ENCODE measurements around the gene TSPAN9. TPM values are rescaled to one million over a fixed set of nuclear protein-coding genes. Genes with fewer than 3 reads are reported as not detected.

TSPAN9 gene
- total and polyA plus RNA-seq, 9 of the 15 experiments (the other 6 are each of a cell fraction or from before 2014, with no cell fraction given) = 0.23 to 2.1 (median 0.60) TPM; not detected in 2

DNA sequence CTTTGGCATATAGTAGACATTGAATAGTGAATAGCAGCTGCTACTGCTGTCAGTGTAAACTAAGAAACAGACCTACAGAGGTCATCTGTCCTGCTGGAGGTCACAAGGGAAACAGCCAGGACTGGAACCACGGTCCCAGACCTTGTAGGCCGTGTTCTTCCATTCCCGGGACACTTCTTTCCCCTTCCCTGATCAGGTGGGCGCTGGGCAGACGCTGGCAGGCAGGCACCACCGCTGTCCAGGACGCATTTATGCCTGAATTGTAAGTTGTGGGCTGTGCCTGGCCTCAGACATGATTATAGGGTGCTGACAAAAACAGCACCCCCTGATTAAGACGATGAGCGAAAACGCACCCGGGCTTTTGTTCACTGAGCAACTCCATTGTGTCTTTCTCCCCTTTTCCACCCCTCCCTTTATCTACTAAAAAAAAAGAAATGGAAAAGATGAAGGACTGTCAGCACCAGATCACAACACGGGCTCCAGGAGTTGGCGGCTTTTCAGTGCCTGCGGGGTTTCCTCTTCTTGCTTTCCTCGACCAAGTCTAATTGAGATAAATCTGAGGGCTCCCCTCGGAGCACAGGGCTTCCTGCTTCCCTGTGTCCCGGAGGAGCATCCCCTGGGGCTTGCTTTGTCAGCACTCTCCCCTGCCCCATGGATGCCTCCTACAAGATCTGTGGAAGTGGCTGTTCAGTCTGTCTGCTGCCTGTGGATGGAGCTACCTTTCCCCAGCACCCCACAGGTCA lies 80.6 kb downstream of the TSPAN9 start:
- 0% methylated on average over 14 of the region's 17 CpGs for WGBS (ENCODE audit: insufficient coverage, low coverage, missing lambda C conversion rate)
- FAIRE-seq = no peak
- no peak overlapping the region for H2AFZ ChIP-seq (ENCODE audit: low read depth, low read length)
- DNase-seq (ENCODE audit: extremely low read depth in 1 of 4, low spot score in 3 of 4) = no peak
- no peak overlapping the region for H3K4me2 ChIP-seq (ENCODE audit: insufficient read depth, low read length)
- H3K27me3 ChIP-seq (ENCODE audit: control insufficient read depth in 2 of 2, insufficient read depth in 2 of 2, low read length in 2 of 2) = peaks cover 0 to 15% of the 10 kb centered on the region in 2 experiments; a peak in 2 of 5 replicates
- TF ChIP-seq HMGN3 (IDR thresholded peaks at IDR 0.05; ENCODE audit: borderline replicate concordance, extremely low read depth, insufficient read length, low read depth, low read length) (no peak), ZEB2 (IDR thresholded peaks at IDR 0.05) (no peak), PHB (CRISPR knock-in tag; IDR thresholded peaks at IDR 0.05) (no peak), ETV5 (CRISPR knock-in tag; IDR thresholded peaks at IDR 0.05; ENCODE audit: low read depth) (no peak)
- BruUV-seq (replicated peaks) = no TSS peak
- no peak for ATAC-seq
- CTCF ChIA-PET (ENCODE audit: low intra/inter-chr PET ratio) = interaction anchor here (0.6 kb wide), 1 partner anchor 76 kb away, joined by 4 read pairs; no protein-coding TSS in a partner anchor
- H3K36me3 ChIP-seq (ENCODE audit: control insufficient read depth, insufficient read depth, low read length) = no peaks in the 10 kb centered on the region
- H4K20me1 ChIP-seq (replicated peaks; ENCODE audit: control insufficient read depth, insufficient read depth, low read length) = no peaks in the 10 kb centered on the region; the same call in 1 of the 2 replicates
- no peak overlapping the region for H3K27ac ChIP-seq (ENCODE audit: extremely low read depth, low read depth, low read length)
- POLR2A ChIA-PET = no interaction called here
- H3K4me3 ChIP-seq = no peak overlapping the region
- in situ Hi-C loops (cut with MboI) = no loop called here
- H3K9me3 ChIP-seq (replicated peaks; ENCODE audit: control insufficient read depth, insufficient read depth, low read depth, low read length) = no peaks in the 10 kb centered on the region
- no peaks in the 10 kb centered on the region for H3K4me1 ChIP-seq (replicated peaks in 1 of 2; ENCODE audit: control insufficient read depth in 2 of 2, insufficient read depth in 2 of 2, low read length in 2 of 2)
- no peaks in the 10 kb centered on the region for H3K79me2 ChIP-seq (ENCODE audit: control insufficient read depth, insufficient read depth, low read length)
- no peak overlapping the region for H3K9ac ChIP-seq (ENCODE audit: insufficient read depth in 1 of 2, low read depth in 2 of 2, low read length in 2 of 2)
- H3K9me1 ChIP-seq (ENCODE audit: control insufficient read depth, insufficient read depth, low read length) = no peaks in the 10 kb centered on the region
- intact Hi-C loops (cut with micrococcal nuclease) = no loop called here

DNA sequence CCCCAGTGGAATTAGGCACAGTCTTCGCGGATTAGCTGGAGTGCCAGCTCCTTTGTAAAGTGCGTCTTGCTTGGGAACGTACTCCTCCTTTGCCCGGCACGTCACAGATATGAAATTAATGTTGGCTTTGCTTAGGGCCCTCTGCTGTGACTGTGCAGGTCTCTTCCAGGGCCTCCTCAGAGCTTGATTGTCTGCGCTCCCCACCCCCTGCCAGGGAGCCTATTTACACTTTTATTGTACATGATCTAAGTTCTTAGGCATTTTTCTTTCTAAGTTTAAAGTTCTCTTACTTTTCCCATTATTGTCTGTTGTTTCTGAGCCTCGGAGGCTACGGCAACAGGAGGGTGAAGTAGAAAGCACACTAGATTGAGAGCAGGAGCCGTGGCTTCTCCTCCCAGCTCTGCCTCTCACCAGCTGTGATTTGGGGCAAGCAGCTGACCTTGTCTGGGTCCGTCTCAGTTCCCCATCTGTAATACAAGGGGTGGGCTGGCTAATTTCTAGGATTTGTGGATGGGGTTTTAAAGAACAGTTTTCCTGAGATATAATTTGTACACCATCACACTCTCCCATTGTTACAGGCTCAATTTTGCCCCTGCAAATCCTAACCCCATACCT lies 81.8 kb downstream of the TSPAN9 start:
- no peak overlapping the region for H3K4me2 ChIP-seq (ENCODE audit: insufficient read depth, low read length)
- no peaks in the 10 kb centered on the region for H3K9me1 ChIP-seq (ENCODE audit: control insufficient read depth, insufficient read depth, low read length)
- H3K36me3 ChIP-seq (ENCODE audit: control insufficient read depth, insufficient read depth, low read length) = no peaks in the 10 kb centered on the region
- FAIRE-seq = no peak
- no peaks in the 10 kb centered on the region for H4K20me1 ChIP-seq (replicated peaks; ENCODE audit: control insufficient read depth, insufficient read depth, low read length)
- TF ChIP-seq SNIP1 (IDR thresholded peaks at IDR 0.05; ENCODE audit: low read depth) (no peak), BDP1 (IDR thresholded peaks at IDR 0.05; ENCODE audit: insufficient read depth, insufficient read length) (no peak), ZFP1 (CRISPR knock-in tag; IDR thresholded peaks at IDR 0.05) (no peak), KDM4B (IDR thresholded peaks at IDR 0.05; ENCODE audit: borderline replicate concordance in 2 of 2, low read depth in 1 of 2) (no peak), MAZ (CRISPR knock-in tag; conservative IDR thresholded peaks at IDR 0.05 in 1 of 2, IDR thresholded peaks at IDR 0.05 in 1 of 2) (no peak), ZBTB1 (CRISPR knock-in tag; IDR thresholded peaks at IDR 0.05; ENCODE audit: borderline replicate concordance, low read depth) (no peak), MBD2 (IDR thresholded peaks at IDR 0.05; ENCODE audit: borderline replicate concordance, low read depth) (no peak), ZC3H8 (IDR thresholded peaks at IDR 0.05) (no peak)
- TF ChIP-seq, protein P1, sequence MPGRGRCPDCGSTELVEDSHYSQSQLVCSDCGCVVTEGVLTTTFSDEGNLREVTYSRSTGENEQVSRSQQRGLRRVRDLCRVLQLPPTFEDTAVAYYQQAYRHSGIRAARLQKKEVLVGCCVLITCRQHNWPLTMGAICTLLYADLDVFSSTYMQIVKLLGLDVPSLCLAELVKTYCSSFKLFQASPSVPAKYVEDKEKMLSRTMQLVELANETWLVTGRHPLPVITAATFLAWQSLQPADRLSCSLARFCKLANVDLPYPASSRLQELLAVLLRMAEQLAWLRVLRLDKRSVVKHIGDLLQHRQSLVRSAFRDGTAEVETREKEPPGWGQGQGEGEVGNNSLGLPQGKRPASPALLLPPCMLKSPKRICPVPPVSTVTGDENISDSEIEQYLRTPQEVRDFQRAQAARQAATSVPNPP (IDR thresholded peaks at IDR 0.05; ENCODE audit: borderline replicate concordance, insufficient read depth, insufficient read length) = no peak
- POLR2A ChIA-PET = no interaction called here
- no peaks in the 10 kb centered on the region for H3K4me1 ChIP-seq (replicated peaks in 1 of 2; ENCODE audit: control insufficient read depth in 2 of 2, insufficient read depth in 2 of 2, low read length in 2 of 2)
- H3K4me3 ChIP-seq = no peak overlapping the region
- no peak for ATAC-seq
- H2AFZ ChIP-seq (ENCODE audit: low read depth, low read length) = no peak overlapping the region
- in situ Hi-C loops (cut with MboI) = no loop called here
- BruUV-seq (replicated peaks) = no TSS peak
- 0% methylated on average over 10 of the region's 11 CpGs for WGBS (ENCODE audit: insufficient coverage, low coverage, missing lambda C conversion rate)
- peaks cover 0 to 12% of the 10 kb centered on the region in 2 experiments; a peak in 2 of 5 replicates for H3K27me3 ChIP-seq (ENCODE audit: control insufficient read depth in 2 of 2, insufficient read depth in 2 of 2, low read length in 2 of 2)
- H3K27ac ChIP-seq (ENCODE audit: extremely low read depth, low read depth, low read length) = no peak overlapping the region
- CTCF ChIA-PET (ENCODE audit: low intra/inter-chr PET ratio) = no interaction called here
- no peaks in the 10 kb centered on the region for H3K79me2 ChIP-seq (ENCODE audit: control insufficient read depth, insufficient read depth, low read length)
- no peak overlapping the region for H3K9ac ChIP-seq (ENCODE audit: insufficient read depth in 1 of 2, low read depth in 2 of 2, low read length in 2 of 2)
- no peak for DNase-seq (ENCODE audit: extremely low read depth in 1 of 4, low spot score in 3 of 4)
- intact Hi-C loops (cut with micrococcal nuclease) = no loop called here
- no peaks in the 10 kb centered on the region for H3K9me3 ChIP-seq (replicated peaks; ENCODE audit: control insufficient read depth, insufficient read depth, low read depth, low read length)

Data from K562 (cell line).